Neural progenitor cell (in vitro differentiated cells): Measurements from ENCODE around the gene KATNBL1.

Source experiments
- EZH2 ChIP-seq: fragments of 200-600 bp; sonication (generic); IDR thresholded peaks from 2 replicates; pipeline ENCODE4 v1.6.1; 2017; ENCODE audit warnings: antibody characterized with exemption, mild to moderate bottlenecking, moderate library complexity
- EZH2phosphoT487 ChIP-seq: fragments of 200-600 bp; sonication (generic); IDR thresholded peaks from 2 replicates; pipeline ENCODE4 v1.6.1; 2017; ENCODE audit warnings: antibody characterized with exemption
- TF ChIP-seq, protein P1 (sequence below): fragments of 200-600 bp; sonication (generic); IDR thresholded peaks from 2 replicates; pipeline ENCODE4 v1.5.1; 2017; ENCODE audit warnings: antibody characterized with exemption, mild to moderate bottlenecking

DNA sequence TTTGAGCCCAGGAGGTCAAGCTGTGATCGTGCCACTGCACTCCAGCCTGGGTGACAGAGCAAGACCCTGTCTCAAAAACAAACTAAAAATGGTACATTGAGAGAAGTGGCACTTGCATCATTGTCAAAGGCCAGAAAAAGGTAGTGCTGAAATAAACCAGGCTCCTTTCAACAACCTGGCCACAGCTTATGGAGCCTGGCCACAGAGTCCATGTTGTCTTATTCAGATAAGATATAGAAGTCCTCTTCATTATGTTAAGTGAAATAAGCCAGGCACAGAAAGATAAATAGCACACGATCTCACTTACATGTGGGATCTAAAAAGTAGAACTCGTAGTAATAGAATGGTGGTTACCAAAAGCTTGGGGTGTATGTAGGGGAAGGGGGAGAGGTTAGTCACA lies 49.7 kb upstream of the KATNBL1 start:
- TF ChIP-seq, protein P1, sequence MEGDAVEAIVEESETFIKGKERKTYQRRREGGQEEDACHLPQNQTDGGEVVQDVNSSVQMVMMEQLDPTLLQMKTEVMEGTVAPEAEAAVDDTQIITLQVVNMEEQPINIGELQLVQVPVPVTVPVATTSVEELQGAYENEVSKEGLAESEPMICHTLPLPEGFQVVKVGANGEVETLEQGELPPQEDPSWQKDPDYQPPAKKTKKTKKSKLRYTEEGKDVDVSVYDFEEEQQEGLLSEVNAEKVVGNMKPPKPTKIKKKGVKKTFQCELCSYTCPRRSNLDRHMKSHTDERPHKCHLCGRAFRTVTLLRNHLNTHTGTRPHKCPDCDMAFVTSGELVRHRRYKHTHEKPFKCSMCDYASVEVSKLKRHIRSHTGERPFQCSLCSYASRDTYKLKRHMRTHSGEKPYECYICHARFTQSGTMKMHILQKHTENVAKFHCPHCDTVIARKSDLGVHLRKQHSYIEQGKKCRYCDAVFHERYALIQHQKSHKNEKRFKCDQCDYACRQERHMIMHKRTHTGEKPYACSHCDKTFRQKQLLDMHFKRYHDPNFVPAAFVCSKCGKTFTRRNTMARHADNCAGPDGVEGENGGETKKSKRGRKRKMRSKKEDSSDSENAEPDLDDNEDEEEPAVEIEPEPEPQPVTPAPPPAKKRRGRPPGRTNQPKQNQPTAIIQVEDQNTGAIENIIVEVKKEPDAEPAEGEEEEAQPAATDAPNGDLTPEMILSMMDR = no peak
- no peak for TF ChIP-seq EZH2
- TF ChIP-seq EZH2phosphoT487 = no peak
